ENCODE measurements around the gene FGF22.

FGF22 gene

GRCh38 chr19:681029-682019 is 41.6 kb downstream of the FGF22 start:
- no peak for DNase-seq

- no peak for DNase-seq
Measured at GRCh38 chr19:682678-683320, 43.1 kb downstream of the FGF22 start.

- no peak for DNase-seq
Measured at GRCh38 chr19:685454-685931, 45.8 kb downstream of the FGF22 start.

GRCh38 chr19:686589-687297 is 47.1 kb downstream of the FGF22 start:
- no peak for DNase-seq

- no peak for DNase-seq
Measured at GRCh38 chr19:687569-688166, 48.0 kb downstream of the FGF22 start.

GRCh38 chr19:688214-688613 is 48.5 kb downstream of the FGF22 start:
- no peak for DNase-seq

- DNase-seq: no peak
Measured at GRCh38 chr19:688992-689391, 49.3 kb downstream of the FGF22 start.

- no peak for DNase-seq
Measured at GRCh38 chr19:690203-690602, 50.5 kb downstream of the FGF22 start.
